ENCODE measurements around the gene ZNF486. TPM values are rescaled to one million over a fixed set of nuclear protein-coding genes. Genes with fewer than 3 reads are reported as not detected.

Gene ZNF486
- total and polyA plus RNA-seq, 2 experiments from 2014 or later, result 25.4 to 37.6 TPM

DNA sequence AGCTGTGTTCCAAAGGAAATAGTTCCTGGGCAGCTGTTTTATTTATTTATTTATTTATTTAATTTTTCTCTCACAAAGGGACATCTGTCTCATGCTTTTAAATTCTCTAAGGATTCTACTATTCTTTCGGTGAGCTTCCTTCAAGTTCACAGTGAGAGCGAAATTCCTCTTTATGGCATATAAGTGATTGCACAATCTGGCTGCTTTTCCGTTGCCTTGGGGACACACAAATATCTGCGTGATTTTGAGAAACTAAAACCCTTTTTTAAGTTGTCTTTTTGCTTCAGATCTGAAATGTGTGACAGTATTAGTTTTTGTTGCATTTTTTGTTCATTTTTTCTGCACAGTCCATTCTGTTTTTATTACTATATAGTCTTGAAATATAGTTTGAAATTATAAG, 19.2 kb downstream of the ZNF486 start:
- Histone ChIP-seq H3K79me2 (replicated peaks; ENCODE audit: insufficient read depth) (peaks cover 43% of the 10 kb centered on the region), H3K9me2 (ENCODE audit: insufficient read depth) (no peaks in the 10 kb centered on the region), H3F3A (replicated peaks; ENCODE audit: low read depth) (peaks cover 11% of the 10 kb centered on the region; the same call in 1 of the 2 replicates), H3K27ac (ENCODE audit: low read depth) (no peak overlapping the region), H2AFZ (no peak overlapping the region), H3K27me3 (ENCODE audit: insufficient read depth) (no peaks in the 10 kb centered on the region), H3K4me3 (no peak overlapping the region), H3K4me2 (no peak overlapping the region), H4K20me1 (replicated peaks; ENCODE audit: insufficient read depth) (peaks cover 20% of the 10 kb centered on the region), H3K36me3 (ENCODE audit: insufficient read depth) (peaks cover 34% of the 10 kb centered on the region), H3K4me1 (ENCODE audit: insufficient read depth) (peaks cover 13% of the 10 kb centered on the region; the same call in 1 of the 2 replicates)
- Mint-ChIP-seq H3K27ac (no peak overlapping the region), H3K36me3 (ENCODE audit: low read depth) (peaks cover 58% of the 10 kb centered on the region), H3K4me3 (no peak overlapping the region), H3K4me1 (peaks cover 6% of the 10 kb centered on the region; the same call in 2 of the 3 replicates), H3K27me3 (ENCODE audit: insufficient read depth, low read depth, poor library complexity) (no peaks in the 10 kb centered on the region), H3K9me3 (no peaks in the 10 kb centered on the region; the same call in 2 of the 3 replicates)
- TF ChIP-seq, protein P1, sequence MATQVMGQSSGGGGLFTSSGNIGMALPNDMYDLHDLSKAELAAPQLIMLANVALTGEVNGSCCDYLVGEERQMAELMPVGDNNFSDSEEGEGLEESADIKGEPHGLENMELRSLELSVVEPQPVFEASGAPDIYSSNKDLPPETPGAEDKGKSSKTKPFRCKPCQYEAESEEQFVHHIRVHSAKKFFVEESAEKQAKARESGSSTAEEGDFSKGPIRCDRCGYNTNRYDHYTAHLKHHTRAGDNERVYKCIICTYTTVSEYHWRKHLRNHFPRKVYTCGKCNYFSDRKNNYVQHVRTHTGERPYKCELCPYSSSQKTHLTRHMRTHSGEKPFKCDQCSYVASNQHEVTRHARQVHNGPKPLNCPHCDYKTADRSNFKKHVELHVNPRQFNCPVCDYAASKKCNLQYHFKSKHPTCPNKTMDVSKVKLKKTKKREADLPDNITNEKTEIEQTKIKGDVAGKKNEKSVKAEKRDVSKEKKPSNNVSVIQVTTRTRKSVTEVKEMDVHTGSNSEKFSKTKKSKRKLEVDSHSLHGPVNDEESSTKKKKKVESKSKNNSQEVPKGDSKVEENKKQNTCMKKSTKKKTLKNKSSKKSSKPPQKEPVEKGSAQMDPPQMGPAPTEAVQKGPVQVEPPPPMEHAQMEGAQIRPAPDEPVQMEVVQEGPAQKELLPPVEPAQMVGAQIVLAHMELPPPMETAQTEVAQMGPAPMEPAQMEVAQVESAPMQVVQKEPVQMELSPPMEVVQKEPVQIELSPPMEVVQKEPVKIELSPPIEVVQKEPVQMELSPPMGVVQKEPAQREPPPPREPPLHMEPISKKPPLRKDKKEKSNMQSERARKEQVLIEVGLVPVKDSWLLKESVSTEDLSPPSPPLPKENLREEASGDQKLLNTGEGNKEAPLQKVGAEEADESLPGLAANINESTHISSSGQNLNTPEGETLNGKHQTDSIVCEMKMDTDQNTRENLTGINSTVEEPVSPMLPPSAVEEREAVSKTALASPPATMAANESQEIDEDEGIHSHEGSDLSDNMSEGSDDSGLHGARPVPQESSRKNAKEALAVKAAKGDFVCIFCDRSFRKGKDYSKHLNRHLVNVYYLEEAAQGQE (IDR thresholded peaks at IDR 0.05; ENCODE audit: unreplicated experiment), result no peak
- TF ChIP-seq, protein P2, sequence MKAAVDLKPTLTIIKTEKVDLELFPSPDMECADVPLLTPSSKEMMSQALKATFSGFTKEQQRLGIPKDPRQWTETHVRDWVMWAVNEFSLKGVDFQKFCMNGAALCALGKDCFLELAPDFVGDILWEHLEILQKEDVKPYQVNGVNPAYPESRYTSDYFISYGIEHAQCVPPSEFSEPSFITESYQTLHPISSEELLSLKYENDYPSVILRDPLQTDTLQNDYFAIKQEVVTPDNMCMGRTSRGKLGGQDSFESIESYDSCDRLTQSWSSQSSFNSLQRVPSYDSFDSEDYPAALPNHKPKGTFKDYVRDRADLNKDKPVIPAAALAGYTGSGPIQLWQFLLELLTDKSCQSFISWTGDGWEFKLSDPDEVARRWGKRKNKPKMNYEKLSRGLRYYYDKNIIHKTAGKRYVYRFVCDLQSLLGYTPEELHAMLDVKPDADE (IDR thresholded peaks at IDR 0.05), result no peak
- no peak for TF ChIP-seq NANOG (IDR thresholded peaks at IDR 0.05; ENCODE audit: borderline replicate concordance)
- TF ChIP-seq POLR2AphosphoS5 (IDR thresholded peaks at IDR 0.05; ENCODE audit: low read depth), result no peak
- TF ChIP-seq ZNF331 (CRISPR knock-in tag; IDR thresholded peaks at IDR 0.05; ENCODE audit: low read depth), result no peak
- TF ChIP-seq, protein P3, sequence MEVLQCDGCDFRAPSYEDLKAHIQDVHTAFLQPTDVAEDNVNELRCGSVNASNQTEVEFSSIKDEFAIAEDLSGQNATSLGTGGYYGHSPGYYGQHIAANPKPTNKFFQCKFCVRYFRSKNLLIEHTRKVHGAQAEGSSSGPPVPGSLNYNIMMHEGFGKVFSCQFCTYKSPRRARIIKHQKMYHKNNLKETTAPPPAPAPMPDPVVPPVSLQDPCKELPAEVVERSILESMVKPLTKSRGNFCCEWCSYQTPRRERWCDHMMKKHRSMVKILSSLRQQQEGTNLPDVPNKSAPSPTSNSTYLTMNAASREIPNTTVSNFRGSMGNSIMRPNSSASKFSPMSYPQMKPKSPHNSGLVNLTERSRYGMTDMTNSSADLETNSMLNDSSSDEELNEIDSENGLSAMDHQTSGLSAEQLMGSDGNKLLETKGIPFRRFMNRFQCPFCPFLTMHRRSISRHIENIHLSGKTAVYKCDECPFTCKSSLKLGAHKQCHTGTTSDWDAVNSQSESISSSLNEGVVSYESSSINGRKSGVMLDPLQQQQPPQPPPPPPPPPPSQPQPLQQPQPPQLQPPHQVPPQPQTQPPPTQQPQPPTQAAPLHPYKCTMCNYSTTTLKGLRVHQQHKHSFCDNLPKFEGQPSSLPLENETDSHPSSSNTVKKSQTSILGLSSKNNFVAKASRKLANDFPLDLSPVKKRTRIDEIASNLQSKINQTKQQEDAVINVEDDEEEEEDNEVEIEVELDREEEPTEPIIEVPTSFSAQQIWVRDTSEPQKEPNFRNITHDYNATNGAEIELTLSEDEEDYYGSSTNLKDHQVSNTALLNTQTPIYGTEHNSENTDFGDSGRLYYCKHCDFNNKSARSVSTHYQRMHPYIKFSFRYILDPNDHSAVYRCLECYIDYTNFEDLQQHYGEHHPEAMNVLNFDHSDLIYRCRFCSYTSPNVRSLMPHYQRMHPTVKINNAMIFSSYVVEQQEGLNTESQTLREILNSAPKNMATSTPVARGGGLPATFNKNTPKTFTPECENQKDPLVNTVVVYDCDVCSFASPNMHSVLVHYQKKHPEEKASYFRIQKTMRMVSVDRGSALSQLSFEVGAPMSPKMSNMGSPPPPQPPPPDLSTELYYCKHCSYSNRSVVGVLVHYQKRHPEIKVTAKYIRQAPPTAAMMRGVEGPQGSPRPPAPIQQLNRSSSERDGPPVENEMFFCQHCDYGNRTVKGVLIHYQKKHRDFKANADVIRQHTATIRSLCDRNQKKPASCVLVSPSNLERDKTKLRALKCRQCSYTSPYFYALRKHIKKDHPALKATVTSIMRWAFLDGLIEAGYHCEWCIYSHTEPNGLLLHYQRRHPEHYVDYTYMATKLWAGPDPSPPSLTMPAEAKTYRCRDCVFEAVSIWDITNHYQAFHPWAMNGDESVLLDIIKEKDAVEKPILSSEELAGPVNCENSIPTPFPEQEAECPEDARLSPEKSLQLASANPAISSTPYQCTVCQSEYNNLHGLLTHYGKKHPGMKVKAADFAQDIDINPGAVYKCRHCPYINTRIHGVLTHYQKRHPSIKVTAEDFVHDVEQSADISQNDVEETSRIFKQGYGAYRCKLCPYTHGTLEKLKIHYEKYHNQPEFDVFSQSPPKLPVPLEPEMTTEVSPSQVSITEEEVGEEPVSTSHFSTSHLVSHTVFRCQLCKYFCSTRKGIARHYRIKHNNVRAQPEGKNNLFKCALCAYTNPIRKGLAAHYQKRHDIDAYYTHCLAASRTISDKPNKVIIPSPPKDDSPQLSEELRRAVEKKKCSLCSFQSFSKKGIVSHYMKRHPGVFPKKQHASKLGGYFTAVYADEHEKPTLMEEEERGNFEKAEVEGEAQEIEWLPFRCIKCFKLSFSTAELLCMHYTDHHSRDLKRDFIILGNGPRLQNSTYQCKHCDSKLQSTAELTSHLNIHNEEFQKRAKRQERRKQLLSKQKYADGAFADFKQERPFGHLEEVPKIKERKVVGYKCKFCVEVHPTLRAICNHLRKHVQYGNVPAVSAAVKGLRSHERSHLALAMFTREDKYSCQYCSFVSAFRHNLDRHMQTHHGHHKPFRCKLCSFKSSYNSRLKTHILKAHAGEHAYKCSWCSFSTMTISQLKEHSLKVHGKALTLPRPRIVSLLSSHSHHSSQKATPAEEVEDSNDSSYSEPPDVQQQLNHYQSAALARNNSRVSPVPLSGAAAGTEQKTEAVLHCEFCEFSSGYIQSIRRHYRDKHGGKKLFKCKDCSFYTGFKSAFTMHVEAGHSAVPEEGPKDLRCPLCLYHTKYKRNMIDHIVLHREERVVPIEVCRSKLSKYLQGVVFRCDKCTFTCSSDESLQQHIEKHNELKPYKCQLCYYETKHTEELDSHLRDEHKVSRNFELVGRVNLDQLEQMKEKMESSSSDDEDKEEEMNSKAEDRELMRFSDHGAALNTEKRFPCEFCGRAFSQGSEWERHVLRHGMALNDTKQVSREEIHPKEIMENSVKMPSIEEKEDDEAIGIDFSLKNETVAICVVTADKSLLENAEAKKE (CRISPR knock-in tag; IDR thresholded peaks at IDR 0.05), result no peak
- TF ChIP-seq JUNB (IDR thresholded peaks at IDR 0.05; ENCODE audit: unreplicated experiment), result no peak
- TF ChIP-seq EZH2 (IDR thresholded peaks at IDR 0.05; ENCODE audit: low read depth, unreplicated experiment), result no peak
- TF ChIP-seq ZNF114 (CRISPR knock-in tag; IDR thresholded peaks at IDR 0.05), result no peak
- no peak for TF ChIP-seq STAT1 (IDR thresholded peaks at IDR 0.05; ENCODE audit: unreplicated experiment)
- TF ChIP-seq EZH2phosphoT487 (IDR thresholded peaks at IDR 0.05; ENCODE audit: unreplicated experiment), result no peak
- TF ChIP-seq, protein P4, sequence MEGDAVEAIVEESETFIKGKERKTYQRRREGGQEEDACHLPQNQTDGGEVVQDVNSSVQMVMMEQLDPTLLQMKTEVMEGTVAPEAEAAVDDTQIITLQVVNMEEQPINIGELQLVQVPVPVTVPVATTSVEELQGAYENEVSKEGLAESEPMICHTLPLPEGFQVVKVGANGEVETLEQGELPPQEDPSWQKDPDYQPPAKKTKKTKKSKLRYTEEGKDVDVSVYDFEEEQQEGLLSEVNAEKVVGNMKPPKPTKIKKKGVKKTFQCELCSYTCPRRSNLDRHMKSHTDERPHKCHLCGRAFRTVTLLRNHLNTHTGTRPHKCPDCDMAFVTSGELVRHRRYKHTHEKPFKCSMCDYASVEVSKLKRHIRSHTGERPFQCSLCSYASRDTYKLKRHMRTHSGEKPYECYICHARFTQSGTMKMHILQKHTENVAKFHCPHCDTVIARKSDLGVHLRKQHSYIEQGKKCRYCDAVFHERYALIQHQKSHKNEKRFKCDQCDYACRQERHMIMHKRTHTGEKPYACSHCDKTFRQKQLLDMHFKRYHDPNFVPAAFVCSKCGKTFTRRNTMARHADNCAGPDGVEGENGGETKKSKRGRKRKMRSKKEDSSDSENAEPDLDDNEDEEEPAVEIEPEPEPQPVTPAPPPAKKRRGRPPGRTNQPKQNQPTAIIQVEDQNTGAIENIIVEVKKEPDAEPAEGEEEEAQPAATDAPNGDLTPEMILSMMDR (conservative IDR thresholded peaks at IDR 0.05; ENCODE audit: low read depth in 2 of 2), result no peak
- TF ChIP-seq CREB1 (CRISPR knock-in tag; IDR thresholded peaks at IDR 0.05; ENCODE audit: low read depth), result no peak
- ATAC-seq (no peak), DNase-seq (ENCODE audit: low spot score) (no peak)

Measured in GM23338 (cell line).